ENCODE data around the gene LY6G6C. TPM values are rescaled to one million over a fixed set of nuclear protein-coding genes. Genes with fewer than 3 reads are reported as not detected.

LY6G6C gene
- total RNA-seq, 6 experiments from 2014 or later, result not detected

GRCh38 chr6:31686483-31686882, 35.1 kb downstream of the LY6G6C start:
- H3K9me3 Mint-ChIP-seq, result no peaks in the 10 kb centered on the region
- no peak overlapping the region for H3K4me3 Mint-ChIP-seq
- peaks cover 9% of the 10 kb centered on the region; the same call in 1 of the 2 replicates for H3K36me3 Mint-ChIP-seq (ENCODE audit: low read depth)
- H3K27me3 Mint-ChIP-seq (ENCODE audit: insufficient read depth), result no peaks in the 10 kb centered on the region; the same call in 1 of the 2 replicates
- H3K4me1 Mint-ChIP-seq (ENCODE audit: low read depth), result peaks cover 3% of the 10 kb centered on the region
- no peak for DNase-seq
- TF ChIP-seq CTCF (IDR thresholded peaks at IDR 0.05), result no peak
- H3K27ac Mint-ChIP-seq, result no peak overlapping the region

GRCh38 chr6:31683591-31683990, 38.0 kb downstream of the LY6G6C start:
- no peak overlapping the region for H3K27ac Mint-ChIP-seq
- peaks cover 1% of the 10 kb centered on the region; the same call in 1 of the 2 replicates for H3K27me3 Mint-ChIP-seq (ENCODE audit: insufficient read depth)
- H3K9me3 Mint-ChIP-seq, result no peaks in the 10 kb centered on the region
- peaks cover 17% of the 10 kb centered on the region for H3K4me1 Mint-ChIP-seq (ENCODE audit: low read depth)
- no peak for DNase-seq
- TF ChIP-seq CTCF (IDR thresholded peaks at IDR 0.05), result no peak
- H3K36me3 Mint-ChIP-seq (ENCODE audit: low read depth), result 0 out of 2 replicates have a peak, but pooled peaks cover 9% of the 10 kb centered on the region
- H3K4me3 Mint-ChIP-seq, result no peak overlapping the region

GRCh38 chr6:31681135-31681671, 40.3 kb downstream of the LY6G6C start:
- H3K4me1 Mint-ChIP-seq (ENCODE audit: low read depth), result peaks cover 17% of the 10 kb centered on the region
- no peak; the same call in none of the 2 replicates for TF ChIP-seq CTCF (IDR thresholded peaks at IDR 0.05)
- peaks cover 1% of the 10 kb centered on the region; the same call in 1 of the 2 replicates for H3K27me3 Mint-ChIP-seq (ENCODE audit: insufficient read depth)
- H3K36me3 Mint-ChIP-seq (ENCODE audit: low read depth), result 0 out of 2 replicates have a peak, but pooled peaks cover 6% of the 10 kb centered on the region
- H3K4me3 Mint-ChIP-seq, result peak overlapping the region; percentile 87
- no peaks in the 10 kb centered on the region for H3K9me3 Mint-ChIP-seq
- peak overlapping the region; percentile 96 for H3K27ac Mint-ChIP-seq
- DNase-seq, result no peak

GRCh38 chr6:31680226-31681134, 41.1 kb downstream of the LY6G6C start, which contains the start of gene LY6G5C:
TSS of gene LY6G5C (minus strand) at chr6:31681067. CDS start at chr6:31680373, 694 bp downstream.
- no peaks in the 10 kb centered on the region for H3K36me3 Mint-ChIP-seq (ENCODE audit: low read depth)
- H3K9me3 Mint-ChIP-seq, result no peaks in the 10 kb centered on the region
- peak within 1 kb of the TSS; percentile 87 for H3K4me3 Mint-ChIP-seq
- H3K4me1 Mint-ChIP-seq (ENCODE audit: low read depth), result peaks cover 17% of the 10 kb centered on the region
- peaks cover 1% of the 10 kb centered on the region; the same call in 1 of the 2 replicates for H3K27me3 Mint-ChIP-seq (ENCODE audit: insufficient read depth)
- peak within 1 kb of the TSS; percentile 96 for H3K27ac Mint-ChIP-seq
- DNase-seq, result peak; percentile 91
- TF ChIP-seq CTCF (IDR thresholded peaks at IDR 0.05), result peak; percentile 75

- H3K27me3 Mint-ChIP-seq (ENCODE audit: insufficient read depth), result peaks cover 3% of the 10 kb centered on the region
- H3K4me1 Mint-ChIP-seq (ENCODE audit: low read depth), result peaks cover 17% of the 10 kb centered on the region
- no peak overlapping the region for H3K27ac Mint-ChIP-seq
- H3K4me3 Mint-ChIP-seq, result no peak overlapping the region
- no peak for TF ChIP-seq CTCF (IDR thresholded peaks at IDR 0.05)
- no peaks in the 10 kb centered on the region for H3K9me3 Mint-ChIP-seq
- H3K36me3 Mint-ChIP-seq (ENCODE audit: low read depth), result peaks cover 5% of the 10 kb centered on the region
- no peak for DNase-seq
These were observed 43.6 kb downstream of the LY6G6C start for GRCh38 chr6:31677955-31678354.

Measured in HFFc6 (cell line).